Kidney glomerular epithelial cell (primary cell): ENCODE results near the gene KRT13.

ENCODE experiments used
- DNase-seq: peaks from one replicate; lab custom pipeline; 2025; lab: John Stamatoyannopoulos, UW

The KRT13 gene

GRCh38 chr17:41494524-41494923 lies 10.9 kb downstream of the KRT13 start:
- no peak for DNase-seq

- DNase-seq = no peak
Measured at GRCh38 chr17:41492771-41493170, 12.6 kb downstream of the KRT13 start.

GRCh38 chr17:41492351-41492750 lies 13.1 kb downstream of the KRT13 start:
- no peak for DNase-seq

GRCh38 chr17:41491476-41491875 lies 13.9 kb downstream of the KRT13 start:
- no peak for DNase-seq

- no peak for DNase-seq
Measured at GRCh38 chr17:41490000-41490990, 15.1 kb downstream of the KRT13 start.

- no peak for DNase-seq
Measured at GRCh38 chr17:41489531-41489930, 15.9 kb downstream of the KRT13 start, which contains the start of gene KRT36. KRT36 (minus strand) TSS chr17:41489910; CDS start chr17:41489864, 46 bp downstream.

GRCh38 chr17:41486809-41487530 lies 18.4 kb downstream of the KRT13 start:
- no peak for DNase-seq

- DNase-seq = no peak
Measured at GRCh38 chr17:41486316-41486715, 19.1 kb downstream of the KRT13 start.

GRCh38 chr17:41484920-41485904 lies 20.2 kb downstream of the KRT13 start:
- DNase-seq = no peak

- DNase-seq = peak; percentile 57
Measured at GRCh38 chr17:41483991-41484826, 21.2 kb downstream of the KRT13 start.

GRCh38 chr17:41483531-41483930 lies 21.9 kb downstream of the KRT13 start:
- DNase-seq = no peak

GRCh38 chr17:41481036-41481435 lies 24.4 kb downstream of the KRT13 start, which contains the start of gene KRT35:
KRT35 (minus strand) TSS chr17:41481151; CDS start chr17:41481097, 54 bp downstream.
- DNase-seq = no peak

- DNase-seq = no peak
Measured at GRCh38 chr17:41480581-41480980, 24.8 kb downstream of the KRT13 start.

GRCh38 chr17:41480136-41480535 lies 25.3 kb downstream of the KRT13 start:
- DNase-seq = no peak

- no peak for DNase-seq
Measured at GRCh38 chr17:41478237-41478636, 27.2 kb downstream of the KRT13 start.

- DNase-seq = no peak
Measured at GRCh38 chr17:41476866-41477815, 28.3 kb downstream of the KRT13 start.

- no peak for DNase-seq
Measured at GRCh38 chr17:41475421-41475820, 30.0 kb downstream of the KRT13 start.

- no peak for DNase-seq
Measured at GRCh38 chr17:41474863-41475262, 30.5 kb downstream of the KRT13 start.

- no peak for DNase-seq
Measured at GRCh38 chr17:41468346-41468745, 37.1 kb downstream of the KRT13 start.
